Fibroblast of lung (primary cell): ENCODE data around the gene RAPGEF5.

ENCODE experiments used
- EZH2 ChIP-seq: IDR thresholded peaks from 2 replicates; pipeline ENCODE4 v1.5.1; 2012; ENCODE audit warnings: low read length, control low read depth, mild to moderate bottlenecking; ENCODE audit errors: missing control alignments
- TF ChIP-seq, protein P1 (sequence below), 2 donors: IDR thresholded peaks in 1 of 2; conservative IDR thresholded peaks in 1 of 2; 1 replicate in 1 of 2; 2 replicates in 1 of 2; pipeline ENCODE4 v1.5.1; 2011 to 2012; ENCODE audit warnings: low read length in 2 of 2, control low read depth in 1 of 2, inconsistent platforms in 1 of 2, low read depth in 1 of 2, mild to moderate bottlenecking in 1 of 2

GRCh38 chr7:22219036-22219435 lies 137.9 kb downstream of the RAPGEF5 start:
- TF ChIP-seq, protein P1, sequence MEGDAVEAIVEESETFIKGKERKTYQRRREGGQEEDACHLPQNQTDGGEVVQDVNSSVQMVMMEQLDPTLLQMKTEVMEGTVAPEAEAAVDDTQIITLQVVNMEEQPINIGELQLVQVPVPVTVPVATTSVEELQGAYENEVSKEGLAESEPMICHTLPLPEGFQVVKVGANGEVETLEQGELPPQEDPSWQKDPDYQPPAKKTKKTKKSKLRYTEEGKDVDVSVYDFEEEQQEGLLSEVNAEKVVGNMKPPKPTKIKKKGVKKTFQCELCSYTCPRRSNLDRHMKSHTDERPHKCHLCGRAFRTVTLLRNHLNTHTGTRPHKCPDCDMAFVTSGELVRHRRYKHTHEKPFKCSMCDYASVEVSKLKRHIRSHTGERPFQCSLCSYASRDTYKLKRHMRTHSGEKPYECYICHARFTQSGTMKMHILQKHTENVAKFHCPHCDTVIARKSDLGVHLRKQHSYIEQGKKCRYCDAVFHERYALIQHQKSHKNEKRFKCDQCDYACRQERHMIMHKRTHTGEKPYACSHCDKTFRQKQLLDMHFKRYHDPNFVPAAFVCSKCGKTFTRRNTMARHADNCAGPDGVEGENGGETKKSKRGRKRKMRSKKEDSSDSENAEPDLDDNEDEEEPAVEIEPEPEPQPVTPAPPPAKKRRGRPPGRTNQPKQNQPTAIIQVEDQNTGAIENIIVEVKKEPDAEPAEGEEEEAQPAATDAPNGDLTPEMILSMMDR (conservative IDR thresholded peaks at IDR 0.05 in 1 of 2, IDR thresholded peaks at IDR 0.05 in 1 of 2; ENCODE audit: low read depth in 1 of 2, low read length in 2 of 2) = no peak
- TF ChIP-seq EZH2 = no peak
